Mononuclear cell (primary cell): ENCODE results near the gene TERT. TPM values are rescaled to one million over a fixed set of nuclear protein-coding genes. Genes with fewer than 3 reads are reported as not detected.

Experiments
- H3K27me3 ChIP-seq: 2 replicates; pipeline ENCODE4 v1.6.0; 2011; ENCODE audit warnings: low read length, control low read depth; ENCODE audit not compliant: insufficient read depth
- H3K4me1 ChIP-seq: 2 replicates; pipeline ENCODE4 v1.5.1; 2011; ENCODE audit warnings: mild to moderate bottlenecking, low read length, control low read depth; ENCODE audit not compliant: insufficient read depth
- H3K4me3 ChIP-seq: 2 replicates; pipeline ENCODE4 v1.5.1; 2011; ENCODE audit warnings: mild to moderate bottlenecking, low read length, moderate library complexity
- H3K9me3 ChIP-seq: 2 replicates; pipeline ENCODE4 v1.5.1; 2011; ENCODE audit warnings: low read depth, mild to moderate bottlenecking, control low read depth, low read length
- total RNA-seq: library from RNA; depleted of rRNA; stranded (reverse); fragments of >200 nt; gene quantifications from one replicate; pipeline ENCODE4 v1.2.3, GENCODE V29; 2012

TERT gene
- total RNA-seq, 1 donor = under 0.01 TPM

- no peaks in the 10 kb centered on the region for H3K4me1 ChIP-seq
- H3K4me3 ChIP-seq = no peak overlapping the region
- no peaks in the 10 kb centered on the region for H3K9me3 ChIP-seq
- no peaks in the 10 kb centered on the region for H3K27me3 ChIP-seq
Measured at GRCh38 chr5:1208221-1208742, 86.6 kb downstream of the TERT start.

- Histone ChIP-seq H3K9me3 (no peaks in the 10 kb centered on the region), H3K4me3 (no peak overlapping the region), H3K27me3 (no peaks in the 10 kb centered on the region), H3K4me1 (no peaks in the 10 kb centered on the region)
Measured at GRCh38 chr5:1207555-1207954, 87.3 kb downstream of the TERT start.

GRCh38 chr5:1206521-1207412 lies 88.1 kb downstream of the TERT start:
- no peaks in the 10 kb centered on the region for H3K4me1 ChIP-seq
- H3K9me3 ChIP-seq = no peaks in the 10 kb centered on the region
- no peaks in the 10 kb centered on the region for H3K27me3 ChIP-seq
- no peak overlapping the region for H3K4me3 ChIP-seq

- no peaks in the 10 kb centered on the region for H3K9me3 ChIP-seq
- H3K4me3 ChIP-seq = no peak overlapping the region
- H3K4me1 ChIP-seq = no peaks in the 10 kb centered on the region
- no peaks in the 10 kb centered on the region for H3K27me3 ChIP-seq
Measured at GRCh38 chr5:1205255-1206180, 89.3 kb downstream of the TERT start.

- Histone ChIP-seq H3K27me3 (no peaks in the 10 kb centered on the region), H3K4me1 (no peaks in the 10 kb centered on the region), H3K9me3 (no peaks in the 10 kb centered on the region), H3K4me3 (no peak overlapping the region)
Measured at GRCh38 chr5:1204693-1205242, 90.1 kb downstream of the TERT start.

GRCh38 chr5:1203968-1204692 lies 90.7 kb downstream of the TERT start:
- H3K4me1 ChIP-seq = no peaks in the 10 kb centered on the region
- H3K27me3 ChIP-seq = no peaks in the 10 kb centered on the region
- no peak overlapping the region for H3K4me3 ChIP-seq
- H3K9me3 ChIP-seq = no peaks in the 10 kb centered on the region

GRCh38 chr5:1203311-1203967 lies 91.4 kb downstream of the TERT start:
- no peaks in the 10 kb centered on the region for H3K9me3 ChIP-seq
- no peaks in the 10 kb centered on the region for H3K4me1 ChIP-seq
- H3K27me3 ChIP-seq = no peaks in the 10 kb centered on the region
- H3K4me3 ChIP-seq = no peak overlapping the region

Other genes starting within 250 kb of the TERT start
- 13.7 TPM for gene SLC12A7, start 183.0 kb downstream of the TERT start, total RNA-seq
- not detected for gene SLC6A19, start 93.5 kb downstream of the TERT start, total RNA-seq
- not detected for gene SLC6A18, start 69.7 kb downstream of the TERT start, total RNA-seq
- gene CLPTM1L, start 50.0 kb upstream of the TERT start, total RNA-seq = 46.8 TPM
- not detected for gene SLC6A3, start 150.4 kb upstream of the TERT start, total RNA-seq
- gene LPCAT1, start 228.9 kb upstream of the TERT start, total RNA-seq = 27.1 TPM